ENCODE data around the gene WWOX.

The WWOX gene

GRCh38 chr16:79170555-79171246 is 1071.2 kb downstream of the WWOX start:
- DNase-seq: no peak

DNA sequence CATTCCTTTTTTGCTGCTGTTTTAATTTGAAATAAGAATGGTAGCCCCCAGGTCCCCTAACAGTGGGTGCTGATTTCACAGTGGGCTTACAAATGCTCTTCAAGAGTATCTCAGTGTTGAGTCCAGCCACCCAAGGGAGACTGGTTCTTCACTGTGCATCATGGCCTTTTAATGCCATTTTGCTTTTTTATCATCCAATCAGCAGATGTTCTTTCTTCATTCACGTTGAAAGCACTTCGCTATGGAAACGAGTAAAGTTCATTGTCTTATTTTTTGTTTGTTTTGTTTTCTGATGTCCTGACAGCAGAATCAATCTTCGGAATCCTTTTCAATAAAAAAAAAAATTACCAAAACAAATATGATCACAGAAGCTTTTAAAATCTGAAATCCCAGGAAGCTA is 1072.0 kb downstream of the WWOX start:
- DNase-seq: no peak

GRCh38 chr16:79171931-79172705 is 1072.7 kb downstream of the WWOX start:
- no peak for DNase-seq

- no peak for DNase-seq
Measured at GRCh38 chr16:79172976-79173500, 1073.6 kb downstream of the WWOX start.

DNA sequence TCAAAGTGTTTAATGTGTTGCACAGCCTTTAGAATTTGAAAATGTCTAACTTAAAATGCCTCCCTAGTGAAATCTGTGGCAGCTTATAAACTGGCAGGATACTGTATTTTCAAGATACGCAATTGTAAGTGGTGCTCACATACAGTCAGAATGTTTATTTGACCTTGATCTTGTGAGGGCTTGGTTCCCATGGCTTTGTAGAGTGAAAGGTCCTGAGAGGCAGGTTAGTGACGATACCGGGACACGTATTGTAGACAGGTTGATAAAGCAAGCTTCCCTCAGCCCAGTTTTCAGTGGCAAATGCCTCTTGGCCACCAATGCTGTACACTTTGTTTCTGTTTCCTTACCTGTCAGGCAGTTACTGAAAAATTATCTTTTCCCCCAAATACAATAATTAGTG is 1074.5 kb downstream of the WWOX start:
- no peak for DNase-seq

GRCh38 chr16:79175286-79176057 is 1076.0 kb downstream of the WWOX start:
- no peak for DNase-seq

DNA sequence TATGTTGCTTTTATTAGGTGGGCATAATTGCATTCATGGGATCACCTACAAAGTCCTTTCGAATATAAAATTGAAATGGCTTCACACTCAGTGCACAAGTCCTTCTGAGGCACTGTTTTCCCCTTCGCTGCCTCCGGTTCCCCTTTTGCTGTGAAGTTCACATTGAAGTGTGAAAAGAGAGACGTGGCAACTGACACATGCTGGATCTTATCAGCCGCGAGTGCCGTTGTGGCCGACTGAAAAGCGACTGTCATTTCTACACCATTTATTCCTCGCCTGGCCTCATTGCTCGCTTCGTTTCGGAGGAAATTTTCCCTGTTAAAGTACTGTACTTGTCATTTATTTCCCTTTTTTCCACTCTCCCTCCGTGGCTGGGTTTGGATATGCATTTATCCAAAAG is 1077.6 kb downstream of the WWOX start:
- DNase-seq: no peak

- no peak for DNase-seq
Measured at GRCh38 chr16:79181419-79181818, 1082.0 kb downstream of the WWOX start.

DNA sequence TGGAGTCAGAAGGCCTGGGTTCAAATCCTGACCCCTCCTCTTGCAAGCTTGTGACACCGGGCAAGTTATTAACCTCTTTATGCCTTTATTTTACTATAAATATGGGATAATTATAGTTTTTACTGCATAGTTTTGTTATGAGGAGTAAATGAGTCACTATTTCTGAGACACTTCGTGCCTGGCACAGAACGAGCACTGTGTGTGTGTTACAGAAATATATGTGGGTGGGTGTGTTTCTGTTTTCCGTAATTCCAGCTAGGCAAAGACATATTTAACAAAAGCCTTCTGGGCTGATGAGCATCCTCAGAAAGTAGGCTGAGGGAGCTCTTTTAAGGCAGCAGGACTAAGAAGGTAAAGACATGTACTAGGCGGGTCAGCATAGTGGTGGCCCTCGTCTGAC is 1083.2 kb downstream of the WWOX start:
- no peak for DNase-seq

DNA sequence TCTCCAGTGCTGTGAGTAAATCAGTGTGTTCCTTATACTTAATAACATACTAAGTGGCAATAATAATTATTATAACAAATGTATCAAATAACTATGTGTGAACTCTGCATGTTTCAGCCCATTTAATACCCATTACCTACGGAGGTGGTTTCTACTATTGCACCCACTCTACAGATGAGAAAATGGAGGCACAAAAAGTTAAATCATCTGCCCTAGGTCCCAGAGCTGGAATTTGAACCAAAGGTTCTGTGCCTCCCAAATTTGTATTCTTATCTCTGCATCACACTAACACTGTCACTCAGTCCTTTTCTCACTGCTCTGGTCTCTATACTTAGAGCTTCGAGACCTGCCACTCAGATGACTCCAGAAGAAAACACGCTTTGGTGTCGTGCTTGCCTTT is 1084.1 kb downstream of the WWOX start:
- DNase-seq: no peak

DNA sequence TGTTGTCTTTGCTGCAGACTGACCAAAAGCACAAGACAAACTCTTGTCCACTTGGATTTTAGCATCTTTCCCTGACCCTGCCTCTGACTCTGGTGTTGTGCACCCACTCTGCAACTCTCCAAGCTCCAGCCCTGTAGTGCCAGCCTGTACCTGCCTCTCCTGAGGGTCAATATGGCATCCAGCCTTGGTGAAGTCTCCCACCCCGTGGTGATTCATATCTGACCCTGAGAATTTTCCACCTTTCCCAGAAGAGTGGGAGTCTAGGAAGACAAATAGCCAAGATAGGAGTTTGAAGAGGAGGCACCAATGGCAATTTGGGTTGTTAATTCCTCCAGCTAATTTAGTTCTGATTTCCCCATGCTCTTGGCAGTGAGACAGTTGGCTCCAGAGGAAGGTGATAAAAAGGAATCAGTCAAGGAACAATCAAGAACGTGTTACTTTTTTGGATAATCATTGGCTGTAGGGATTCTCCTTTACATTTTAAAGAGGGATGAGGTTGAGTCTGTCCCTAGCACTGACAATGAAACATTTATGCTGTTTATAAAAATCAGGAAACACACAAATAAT is 1085.1 kb downstream of the WWOX start:
- DNase-seq: no peak

DNA sequence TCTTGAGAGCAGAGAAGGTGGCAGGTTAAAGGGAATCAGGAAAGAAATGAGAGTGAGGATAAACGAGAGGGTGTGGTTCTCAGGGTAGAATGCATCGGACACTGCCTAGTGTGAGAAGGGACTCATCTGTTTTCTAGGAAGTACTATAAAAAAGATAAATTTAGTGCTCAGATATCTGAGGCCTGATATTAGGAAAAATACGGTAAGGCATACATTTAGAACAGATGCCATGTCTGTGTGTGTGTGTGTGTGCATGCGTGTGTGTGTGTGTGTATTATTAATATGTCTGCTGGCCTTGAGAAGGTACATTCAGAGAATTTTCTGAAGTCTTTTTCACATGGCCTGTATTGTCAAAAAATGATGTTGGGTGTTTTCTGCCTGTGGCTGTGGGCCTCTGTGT is 1086.3 kb downstream of the WWOX start:
- DNase-seq: no peak

GRCh38 chr16:79186196-79186595 is 1086.7 kb downstream of the WWOX start:
- DNase-seq: no peak

- DNase-seq: no peak
Measured at GRCh38 chr16:79188115-79188738, 1088.8 kb downstream of the WWOX start.

- DNase-seq: no peak
Measured at GRCh38 chr16:79188739-79189122, 1089.3 kb downstream of the WWOX start.

GRCh38 chr16:79190542-79190941 is 1091.1 kb downstream of the WWOX start:
- no peak for DNase-seq

GRCh38 chr16:79191933-79192332 is 1092.5 kb downstream of the WWOX start:
- no peak for DNase-seq

- no peak for DNase-seq
Measured at GRCh38 chr16:79192904-79193303, 1093.5 kb downstream of the WWOX start.

- no peak for DNase-seq
Measured at GRCh38 chr16:79194291-79194690, 1094.8 kb downstream of the WWOX start.

- DNase-seq: no peak
Measured at GRCh38 chr16:79195938-79196337, 1096.5 kb downstream of the WWOX start.

DNA sequence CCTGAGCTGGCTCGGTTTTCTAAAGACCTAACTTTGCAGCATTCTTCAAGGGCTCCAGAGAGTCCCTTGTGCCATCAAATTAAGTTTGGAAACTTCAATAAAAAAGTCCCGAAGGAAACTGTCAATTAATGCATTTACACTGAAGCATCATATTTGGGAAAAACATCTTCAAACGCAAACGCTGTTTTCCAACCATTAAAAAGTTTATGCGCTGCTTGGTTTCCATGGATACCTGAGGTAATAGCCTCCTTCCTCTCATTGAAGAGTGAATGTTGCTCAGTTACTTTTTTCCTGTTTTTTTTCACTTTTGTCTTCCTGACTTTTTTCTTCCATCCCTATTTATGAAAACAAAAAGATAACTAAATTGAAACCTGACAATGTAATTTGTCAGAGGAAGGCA is 1102.0 kb downstream of the WWOX start:
- no peak for DNase-seq

- DNase-seq: no peak
Measured at GRCh38 chr16:79202977-79203376, 1103.5 kb downstream of the WWOX start.

GRCh38 chr16:79204486-79204885 is 1105.0 kb downstream of the WWOX start:
- no peak for DNase-seq

Measured in T-helper 1 cell (primary cell).